ENCODE data around the gene TATDN2.
"Not testable (repeated sequence)": the region's sequence is repeated elsewhere in the genome, so short reads cannot be mapped to it uniquely, and the experiment has no call there.

Gene TATDN2

GRCh38 chr3:10292505-10293419, 44.5 kb downstream of the TATDN2 start, which contains the start of gene GHRL:
TSS of gene GHRL (minus strand) at chr3:10292947. CDS start at chr3:10290180, 2,767 bp downstream.
- peak; percentile 15 to 63 for DNase-seq

DNA sequence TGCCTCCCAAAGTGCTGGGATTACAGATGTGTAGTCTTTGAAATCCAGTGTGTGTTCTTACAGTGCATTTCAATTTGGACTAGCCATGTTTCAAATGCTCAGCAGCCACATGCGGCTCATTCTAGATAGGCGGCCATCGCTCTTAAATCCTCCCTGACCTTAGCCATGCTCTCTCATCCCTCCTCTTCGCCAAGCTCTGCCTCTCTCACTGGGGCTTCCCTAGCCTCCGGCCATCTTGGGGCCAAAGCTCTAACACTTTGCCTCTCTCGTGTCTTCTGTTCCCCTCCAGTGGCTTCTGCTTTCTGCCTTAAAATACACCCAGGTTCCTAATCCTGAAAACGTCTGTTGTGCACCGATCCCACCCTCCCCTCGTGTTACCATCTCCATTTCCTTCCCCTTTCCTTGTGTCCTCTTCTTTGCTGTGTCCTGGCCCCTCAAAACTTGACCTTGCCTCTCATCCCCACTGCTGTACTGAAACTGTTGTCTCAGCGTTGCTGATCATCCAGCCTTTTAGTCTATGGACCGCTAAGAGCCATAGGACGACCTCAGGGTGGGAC, 45.8 kb downstream of the TATDN2 start:
- DNase-seq = no peak

DNA sequence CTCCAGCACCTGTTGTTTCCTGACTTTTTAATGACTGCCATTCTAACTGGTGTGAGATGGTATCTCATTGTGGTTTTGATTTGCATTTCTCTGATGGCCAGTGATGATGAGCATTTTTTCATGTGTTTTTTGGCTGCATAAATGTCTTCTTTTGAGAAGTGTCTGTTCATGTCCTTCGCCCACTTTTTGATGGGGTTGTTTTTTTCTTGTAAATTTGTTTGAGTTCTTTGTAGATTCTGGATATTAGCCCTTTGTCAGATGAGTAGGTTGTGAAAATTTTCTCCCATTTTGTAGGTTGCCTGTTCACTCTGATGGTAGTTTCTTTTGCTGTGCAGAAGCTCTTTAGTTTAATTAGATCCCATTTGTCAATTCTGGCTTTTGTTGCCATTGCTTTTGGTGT, 49.8 kb downstream of the TATDN2 start:
- not testable (repeated sequence) for DNase-seq

GRCh38 chr3:10299175-10299574, 50.9 kb downstream of the TATDN2 start:
- DNase-seq = peak in 1 of 2 donors; percentile 16

DNA sequence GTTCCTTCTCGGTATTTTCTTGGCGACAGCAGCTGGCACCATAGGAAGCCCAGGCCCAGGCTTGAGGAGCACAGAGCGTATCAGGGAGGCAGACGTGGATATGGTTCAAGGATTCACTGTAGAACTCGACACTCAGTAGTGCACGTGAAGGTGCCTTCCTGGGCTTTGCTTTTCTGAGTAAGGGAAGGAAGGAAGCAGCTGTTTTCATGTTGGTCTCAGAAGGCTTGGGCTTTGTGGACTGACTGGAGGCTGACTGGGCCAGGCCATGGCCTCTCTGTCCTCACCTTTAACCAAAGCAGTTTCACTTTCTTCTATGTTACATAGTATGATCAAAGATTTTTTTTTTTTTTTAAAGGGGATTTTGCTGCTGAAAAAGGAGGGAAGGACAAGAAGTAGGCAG, 51.4 kb downstream of the TATDN2 start:
- no peak for DNase-seq

DNA sequence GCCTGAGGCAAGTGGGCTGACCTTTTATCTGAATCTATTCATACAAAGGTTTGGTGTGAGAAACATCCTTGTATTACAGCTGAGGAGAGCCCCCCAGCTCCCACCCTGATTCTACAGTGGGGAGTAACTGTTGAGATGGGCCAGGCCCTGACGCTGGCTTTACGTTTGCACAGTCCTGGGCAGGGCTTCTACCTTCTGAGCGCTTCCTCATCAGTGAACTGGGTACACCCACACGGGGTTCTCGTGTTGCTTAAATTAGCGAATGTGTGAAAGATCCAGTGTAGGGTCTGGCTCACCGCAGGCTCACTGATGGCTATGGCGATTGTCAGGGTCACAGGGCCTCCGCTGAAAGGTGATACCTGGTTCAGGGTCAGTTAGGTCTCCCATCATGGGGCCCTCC, 51.8 kb downstream of the TATDN2 start:
- no peak for DNase-seq

DNA sequence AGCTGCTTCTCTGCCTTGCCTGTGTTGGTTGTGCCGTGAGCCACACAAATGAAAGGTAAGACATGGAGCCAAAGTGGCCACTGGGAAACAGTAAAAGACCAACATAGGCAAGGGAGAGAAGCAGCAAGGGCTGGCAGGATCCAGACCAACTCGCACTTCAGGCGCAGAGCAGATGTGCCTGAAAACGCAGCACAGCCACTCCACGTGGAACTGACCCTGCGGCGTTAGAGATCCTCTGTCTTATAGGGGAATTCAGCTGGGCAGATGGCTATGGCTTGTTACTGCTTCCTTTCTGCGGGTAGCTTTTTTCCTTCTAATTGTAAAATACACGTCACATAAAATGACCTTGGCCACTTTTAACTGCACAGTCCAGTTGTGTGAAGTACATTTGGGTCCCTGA, 54.8 kb downstream of the TATDN2 start:
- no peak for DNase-seq

GRCh38 chr3:10303785-10304184, 55.5 kb downstream of the TATDN2 start:
- no peak for DNase-seq

GRCh38 chr3:10304905-10305304, 56.6 kb downstream of the TATDN2 start:
- no peak for DNase-seq

DNA sequence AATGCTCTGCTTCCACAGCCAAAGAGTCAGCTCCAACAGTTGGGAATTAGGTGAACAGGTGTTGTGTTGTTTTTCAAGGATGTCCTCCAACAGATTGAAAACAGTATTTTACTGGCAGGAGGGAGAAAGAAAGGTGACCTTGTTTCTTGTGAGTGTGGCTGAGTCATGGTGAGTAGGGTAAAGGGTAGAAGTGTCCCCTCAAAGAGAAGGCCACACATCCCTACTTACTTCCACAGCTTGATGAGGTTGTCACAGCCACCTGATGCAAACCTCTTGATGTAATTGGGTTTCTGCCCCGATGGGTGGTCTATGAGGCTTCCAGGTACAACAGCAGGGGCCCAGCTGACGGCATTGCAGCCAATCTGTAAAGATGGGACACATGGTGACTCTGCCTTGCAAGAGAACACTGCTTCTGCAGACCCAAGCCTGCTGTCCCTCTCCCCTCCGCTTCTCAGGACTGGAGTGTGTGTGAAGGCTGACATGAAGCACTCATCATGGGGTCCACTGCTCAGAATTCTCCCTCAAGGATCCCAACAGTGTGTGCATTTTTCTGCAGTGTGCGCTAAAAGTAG, 57.2 kb downstream of the TATDN2 start:
- DNase-seq = no peak

GRCh38 chr3:10306156-10306555, 57.9 kb downstream of the TATDN2 start:
- DNase-seq = no peak

DNA sequence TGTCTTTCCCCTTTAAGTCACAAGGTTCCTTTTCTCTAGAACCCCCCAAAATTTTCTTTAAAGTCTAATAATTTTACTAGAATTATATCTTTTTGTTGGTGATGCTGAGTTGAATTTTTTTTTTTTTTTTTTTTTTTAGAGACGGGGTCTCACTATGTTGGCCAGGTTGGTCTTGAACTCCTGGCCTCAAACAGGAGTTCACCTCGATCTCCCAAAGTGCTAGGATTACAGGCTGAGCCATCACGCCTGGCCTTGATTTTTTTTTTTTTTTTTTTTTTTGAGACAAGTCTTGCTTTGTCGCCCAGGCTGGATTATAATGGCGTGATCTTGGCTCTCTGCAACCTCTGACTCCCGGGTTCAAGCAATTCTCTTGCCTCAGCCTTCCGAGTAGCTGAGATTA, 60.4 kb downstream of the TATDN2 start:
- DNase-seq = no peak

GRCh38 chr3:10309736-10310135, 61.5 kb downstream of the TATDN2 start:
- no peak for DNase-seq

DNA sequence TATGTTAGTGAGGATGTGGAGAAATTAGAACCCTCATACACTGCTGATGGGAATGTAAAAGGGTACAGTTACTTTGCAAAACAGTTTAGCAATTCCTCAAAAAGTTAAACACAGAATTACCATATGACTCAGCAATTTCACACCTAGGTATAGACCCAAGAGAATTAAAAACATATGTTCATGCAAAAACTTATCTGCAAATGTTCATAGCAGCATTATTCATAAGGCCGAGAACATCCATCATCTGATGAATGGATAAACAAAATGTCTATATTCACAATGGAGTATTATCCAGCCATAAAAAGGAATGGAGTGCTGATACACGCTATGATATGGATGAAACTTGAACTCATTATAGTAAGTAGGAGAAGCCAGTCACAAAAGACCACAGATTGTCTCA, 62.3 kb downstream of the TATDN2 start:
- DNase-seq = no peak

DNA sequence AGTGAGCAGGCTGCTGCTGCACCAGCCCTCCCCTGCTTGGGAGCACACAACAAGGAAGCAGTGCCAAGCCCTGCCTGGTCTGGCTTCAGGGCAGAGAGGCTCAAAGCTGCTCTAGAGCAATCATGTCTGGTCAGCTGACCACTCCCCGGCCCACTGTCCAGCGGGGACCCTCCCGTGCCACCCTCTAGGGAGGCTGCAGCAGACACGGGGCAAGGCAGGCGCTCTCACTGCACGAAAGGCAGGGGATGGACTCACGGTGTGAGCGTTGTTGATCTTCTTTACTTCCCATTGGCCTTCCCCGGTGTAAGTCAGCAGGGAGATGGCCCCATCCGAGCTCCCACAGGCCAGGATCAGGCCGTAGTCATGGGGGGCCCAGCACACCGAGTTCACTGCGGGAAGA, 63.5 kb downstream of the TATDN2 start:
- no peak for DNase-seq

DNA sequence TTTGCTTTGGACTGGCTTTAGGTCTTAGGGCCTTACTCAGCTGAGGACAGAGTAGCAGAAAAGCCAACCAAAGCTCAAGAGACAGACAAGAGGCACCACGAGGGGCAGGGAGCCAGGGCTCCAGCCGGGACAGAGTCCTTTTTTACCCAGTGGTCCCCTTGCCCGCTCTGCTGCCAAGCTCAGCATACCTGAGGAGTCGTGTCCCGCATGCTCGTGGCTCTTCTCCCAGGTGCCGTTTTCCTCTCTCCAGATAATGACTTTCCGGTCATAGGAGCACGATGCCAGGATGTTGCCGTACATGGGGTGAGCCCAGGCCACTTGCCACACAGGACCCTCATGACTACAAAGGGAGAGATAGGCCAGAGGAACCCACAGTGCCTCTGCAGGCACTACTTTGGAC, 64.1 kb downstream of the TATDN2 start:
- no peak for DNase-seq

GRCh38 chr3:10312861-10313260, 64.6 kb downstream of the TATDN2 start:
- no peak for DNase-seq

GRCh38 chr3:10315101-10315500, 66.8 kb downstream of the TATDN2 start:
- DNase-seq = no peak

- no peak for DNase-seq
Measured at GRCh38 chr3:10315771-10316344, 67.6 kb downstream of the TATDN2 start.

- DNase-seq = no peak
Measured at GRCh38 chr3:10317311-10317960, 69.2 kb downstream of the TATDN2 start.

DNA sequence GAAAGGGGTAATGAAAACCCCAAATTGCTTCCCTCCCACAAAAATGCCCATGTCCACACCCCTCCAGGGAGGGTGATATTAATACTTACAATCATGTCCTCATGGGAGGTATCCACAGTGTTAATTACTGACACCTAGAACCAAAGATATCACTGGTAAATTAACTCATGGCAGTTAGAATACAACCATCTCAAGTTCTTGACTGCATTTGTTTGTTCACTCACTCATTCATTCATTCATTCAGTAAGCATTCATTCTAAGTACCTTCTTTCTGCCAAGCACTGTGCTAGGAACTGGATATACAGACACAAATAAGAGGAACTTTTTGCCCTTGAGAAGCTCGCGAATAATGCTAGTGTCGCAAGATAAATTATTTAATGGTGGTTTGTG, 69.7 kb downstream of the TATDN2 start:
- DNase-seq = no peak

DNA sequence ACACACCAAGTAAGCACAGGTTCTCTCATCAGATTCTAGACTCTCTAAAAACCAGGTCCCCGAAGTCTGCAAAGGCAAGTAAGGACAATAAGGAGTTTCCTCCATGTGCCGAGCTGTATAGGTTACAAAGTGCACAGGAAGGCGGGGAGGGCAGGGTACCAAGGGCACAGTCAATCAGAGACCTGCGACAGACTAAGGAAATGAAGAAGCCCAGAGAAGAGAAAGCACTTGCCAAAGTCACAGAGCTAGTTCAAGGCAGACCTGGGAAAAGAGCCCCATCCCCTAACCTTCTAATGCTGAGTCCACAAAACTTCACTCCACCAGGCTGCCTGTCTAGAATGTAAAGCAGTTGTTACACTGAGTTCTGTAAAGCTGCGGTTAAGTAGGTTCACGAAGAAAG, 71.0 kb downstream of the TATDN2 start:
- DNase-seq = no peak

- peak in 1 of 2 donors; percentile 14 for DNase-seq
Measured at GRCh38 chr3:10319804-10320203, 71.5 kb downstream of the TATDN2 start.
